Keratinocyte (primary cell): ENCODE data around the gene DNPEP.

ENCODE experiments used
- EZH2 ChIP-seq: IDR thresholded peaks from one replicate; pipeline ENCODE4 v1.6.1; 2012; ENCODE audit warnings: inconsistent platforms, mild to moderate bottlenecking, low read length, moderate library complexity
- TF ChIP-seq, protein P1 (sequence below), 3 experiments: IDR thresholded peaks in 1 of 3; conservative IDR thresholded peaks in 1 of 3; optimal IDR thresholded peaks in 1 of 3; 2 replicates in 2 of 3; 3 replicates in 1 of 3; pipeline versions ENCODE3 to v1.5.1; 2011; ENCODE audit warnings: low read length in 3 of 3, mild to moderate bottlenecking in 3 of 3, moderate library complexity in 2 of 3, control low read depth in 1 of 3, inconsistent platforms in 1 of 3; ENCODE audit not compliant: insufficient read depth in 2 of 3; ENCODE audit errors: extremely low read depth in 1 of 3

DNA sequence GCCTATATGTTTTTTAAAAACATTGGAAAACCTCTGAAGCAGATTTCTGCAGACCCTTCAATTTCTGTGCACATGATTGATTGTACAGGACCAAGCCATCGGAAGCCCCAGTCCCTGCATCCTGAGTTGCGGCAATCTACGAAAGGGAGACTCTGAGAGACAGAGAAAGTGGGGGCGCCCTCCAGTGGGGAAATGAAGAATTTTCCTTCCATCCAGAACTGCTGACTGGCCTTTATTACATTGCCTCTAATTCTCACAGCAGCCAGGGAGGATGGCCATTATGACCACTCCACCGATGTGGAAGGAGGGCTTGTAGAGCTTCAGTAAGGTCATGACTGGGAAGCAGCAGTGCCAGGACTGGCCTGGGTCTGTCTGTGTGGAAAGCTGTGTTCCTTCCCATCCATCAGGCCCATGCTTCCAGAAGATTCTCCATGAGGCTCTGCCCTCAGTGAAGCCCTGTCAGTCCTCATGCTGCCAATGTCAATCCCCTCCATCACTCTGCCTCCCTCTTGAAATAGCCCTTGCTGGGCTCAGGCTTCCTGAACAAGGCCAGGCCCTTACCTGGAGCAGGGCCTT, 35.2 kb downstream of the DNPEP start:
- TF ChIP-seq, protein P1, sequence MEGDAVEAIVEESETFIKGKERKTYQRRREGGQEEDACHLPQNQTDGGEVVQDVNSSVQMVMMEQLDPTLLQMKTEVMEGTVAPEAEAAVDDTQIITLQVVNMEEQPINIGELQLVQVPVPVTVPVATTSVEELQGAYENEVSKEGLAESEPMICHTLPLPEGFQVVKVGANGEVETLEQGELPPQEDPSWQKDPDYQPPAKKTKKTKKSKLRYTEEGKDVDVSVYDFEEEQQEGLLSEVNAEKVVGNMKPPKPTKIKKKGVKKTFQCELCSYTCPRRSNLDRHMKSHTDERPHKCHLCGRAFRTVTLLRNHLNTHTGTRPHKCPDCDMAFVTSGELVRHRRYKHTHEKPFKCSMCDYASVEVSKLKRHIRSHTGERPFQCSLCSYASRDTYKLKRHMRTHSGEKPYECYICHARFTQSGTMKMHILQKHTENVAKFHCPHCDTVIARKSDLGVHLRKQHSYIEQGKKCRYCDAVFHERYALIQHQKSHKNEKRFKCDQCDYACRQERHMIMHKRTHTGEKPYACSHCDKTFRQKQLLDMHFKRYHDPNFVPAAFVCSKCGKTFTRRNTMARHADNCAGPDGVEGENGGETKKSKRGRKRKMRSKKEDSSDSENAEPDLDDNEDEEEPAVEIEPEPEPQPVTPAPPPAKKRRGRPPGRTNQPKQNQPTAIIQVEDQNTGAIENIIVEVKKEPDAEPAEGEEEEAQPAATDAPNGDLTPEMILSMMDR (optimal IDR thresholded peaks at IDR 0.05 in 1 of 3, IDR thresholded peaks at IDR 0.05 in 1 of 3, conservative IDR thresholded peaks at IDR 0.05 in 1 of 3; ENCODE audit: extremely low read depth in 1 of 3, insufficient read depth in 2 of 3, low read length in 3 of 3) = peak; percentile 77 to 78 (median 77)
- no peak for TF ChIP-seq EZH2
